ENCODE results near the gene ZSWIM5. TPM values are rescaled to one million over a fixed set of nuclear protein-coding genes. Genes with fewer than 3 reads are reported as not detected.

The ZSWIM5 gene
- total RNA-seq, 1 donor from 2014 or later = 23.6 TPM

GRCh38 chr1:45018599-45019230 lies 187.7 kb downstream of the ZSWIM5 start:
- H3K27me3 Mint-ChIP-seq (ENCODE audit: unreplicated experiment) = peaks cover 7% of the 10 kb centered on the region
- H3K27ac Mint-ChIP-seq (ENCODE audit: unreplicated experiment) = no peak overlapping the region
- TF ChIP-seq CTCF (IDR thresholded peaks at IDR 0.05; ENCODE audit: partially characterized antibody, unreplicated experiment) = peak; percentile 88
- H3K4me1 Mint-ChIP-seq (ENCODE audit: low read depth, unreplicated experiment) = peaks cover 9% of the 10 kb centered on the region
- peak; percentile 75 for DNase-seq
- no peaks in the 10 kb centered on the region for H3K9me3 Mint-ChIP-seq (ENCODE audit: unreplicated experiment)
- H3K4me3 Mint-ChIP-seq (ENCODE audit: unreplicated experiment) = no peak overlapping the region
- H3K36me3 Mint-ChIP-seq (ENCODE audit: unreplicated experiment) = no peaks in the 10 kb centered on the region

- H3K4me3 Mint-ChIP-seq (ENCODE audit: unreplicated experiment) = no peak overlapping the region
- TF ChIP-seq CTCF (IDR thresholded peaks at IDR 0.05; ENCODE audit: partially characterized antibody, unreplicated experiment) = no peak
- DNase-seq = no peak
- H3K27ac Mint-ChIP-seq (ENCODE audit: unreplicated experiment) = peak overlapping the region; percentile 2
- peaks cover 11% of the 10 kb centered on the region for H3K4me1 Mint-ChIP-seq (ENCODE audit: low read depth, unreplicated experiment)
- H3K9me3 Mint-ChIP-seq (ENCODE audit: unreplicated experiment) = no peaks in the 10 kb centered on the region
- peaks cover 9% of the 10 kb centered on the region for H3K27me3 Mint-ChIP-seq (ENCODE audit: unreplicated experiment)
- H3K36me3 Mint-ChIP-seq (ENCODE audit: unreplicated experiment) = no peaks in the 10 kb centered on the region
These were observed 189.6 kb downstream of the ZSWIM5 start for GRCh38 chr1:45016767-45017166.

- no peak for TF ChIP-seq CTCF (IDR thresholded peaks at IDR 0.05; ENCODE audit: partially characterized antibody, unreplicated experiment)
- no peak overlapping the region for H3K27ac Mint-ChIP-seq (ENCODE audit: unreplicated experiment)
- peaks cover 13% of the 10 kb centered on the region for H3K27me3 Mint-ChIP-seq (ENCODE audit: unreplicated experiment)
- H3K9me3 Mint-ChIP-seq (ENCODE audit: unreplicated experiment) = peaks cover 4% of the 10 kb centered on the region
- DNase-seq = no peak
- H3K4me3 Mint-ChIP-seq (ENCODE audit: unreplicated experiment) = no peak overlapping the region
- H3K4me1 Mint-ChIP-seq (ENCODE audit: low read depth, unreplicated experiment) = peaks cover 16% of the 10 kb centered on the region
- no peaks in the 10 kb centered on the region for H3K36me3 Mint-ChIP-seq (ENCODE audit: unreplicated experiment)
These were observed 190.2 kb downstream of the ZSWIM5 start for GRCh38 chr1:45016090-45016697.

GRCh38 chr1:45015683-45016082 lies 190.7 kb downstream of the ZSWIM5 start:
- no peak for DNase-seq
- no peak for TF ChIP-seq CTCF (IDR thresholded peaks at IDR 0.05; ENCODE audit: partially characterized antibody, unreplicated experiment)
- H3K36me3 Mint-ChIP-seq (ENCODE audit: unreplicated experiment) = no peaks in the 10 kb centered on the region
- H3K4me1 Mint-ChIP-seq (ENCODE audit: low read depth, unreplicated experiment) = peaks cover 16% of the 10 kb centered on the region
- peak overlapping the region; percentile 16 for H3K4me3 Mint-ChIP-seq (ENCODE audit: unreplicated experiment)
- peaks cover 4% of the 10 kb centered on the region for H3K9me3 Mint-ChIP-seq (ENCODE audit: unreplicated experiment)
- peaks cover 13% of the 10 kb centered on the region for H3K27me3 Mint-ChIP-seq (ENCODE audit: unreplicated experiment)
- H3K27ac Mint-ChIP-seq (ENCODE audit: unreplicated experiment) = no peak overlapping the region

- H3K27me3 Mint-ChIP-seq (ENCODE audit: unreplicated experiment) = peaks cover 12% of the 10 kb centered on the region
- peak overlapping the region; percentile 80 for H3K27ac Mint-ChIP-seq (ENCODE audit: unreplicated experiment)
- H3K4me1 Mint-ChIP-seq (ENCODE audit: low read depth, unreplicated experiment) = peaks cover 21% of the 10 kb centered on the region
- peaks cover 9% of the 10 kb centered on the region for H3K9me3 Mint-ChIP-seq (ENCODE audit: unreplicated experiment)
- no peaks in the 10 kb centered on the region for H3K36me3 Mint-ChIP-seq (ENCODE audit: unreplicated experiment)
- peak; percentile 89 for DNase-seq
- peak overlapping the region; percentile 65 for H3K4me3 Mint-ChIP-seq (ENCODE audit: unreplicated experiment)
- TF ChIP-seq CTCF (IDR thresholded peaks at IDR 0.05; ENCODE audit: partially characterized antibody, unreplicated experiment) = peak; percentile 87
These were observed 191.9 kb downstream of the ZSWIM5 start for GRCh38 chr1:45014321-45015028.

Data from glutamatergic neuron (in vitro differentiated cells).